GM23248 (cell line): Measurements from ENCODE around the gene DGKI. TPM values are rescaled to one million over a fixed set of nuclear protein-coding genes. Genes with fewer than 3 reads are reported as not detected.
A peak's percentile ranks its signal among the peaks of the same experiment; 100 is the strongest.

Source experiments
- DNase-seq: peaks from one replicate; pipeline ENCODE4 v3.0.0-alpha.2; 2015
- H2AFZ ChIP-seq: fragments of 200-600 bp; sonication (generic); 2 replicates; pipeline ENCODE4 v1.6.1; 2016; ENCODE audit warnings: antibody characterized with exemption
- H3F3A ChIP-seq: fragments of 200-600 bp; sonication (generic); 2 replicates; pipeline ENCODE4 v1.6.1; 2016; ENCODE audit warnings: mild to moderate bottlenecking, antibody characterized with exemption, mixed run types; ENCODE audit not compliant: insufficient read depth
- H3K27ac ChIP-seq: fragments of 200-600 bp; sonication (generic); 2 replicates; pipeline ENCODE4 v1.5.1; 2016; ENCODE audit warnings: mild to moderate bottlenecking
- H3K27me3 ChIP-seq: fragments of 200-600 bp; sonication (generic); replicated peaks from 2 replicates; pipeline ENCODE4 v1.6.1; 2016; ENCODE audit warnings: mild to moderate bottlenecking; ENCODE audit not compliant: insufficient read depth
- H3K36me3 ChIP-seq: fragments of 200-600 bp; sonication (generic); 2 replicates; pipeline ENCODE4 v1.6.1; 2016; ENCODE audit warnings: low read depth, mild to moderate bottlenecking
- H3K4me1 ChIP-seq: fragments of 200-600 bp; sonication (generic); 2 replicates; pipeline ENCODE4 v1.6.1; 2016; ENCODE audit warnings: mild to moderate bottlenecking; ENCODE audit not compliant: insufficient read depth
- H3K4me2 ChIP-seq: fragments of 200-600 bp; sonication (generic); one replicate; pipeline ENCODE4 v1.6.1; 2016; ENCODE audit warnings: mild to moderate bottlenecking; ENCODE audit not compliant: unreplicated experiment
- H3K4me3 ChIP-seq: fragments of 200-600 bp; sonication (generic); 2 replicates; pipeline ENCODE4 v1.5.1; 2016; ENCODE audit warnings: mild to moderate bottlenecking
- H3K79me2 ChIP-seq: fragments of 200-600 bp; sonication (generic); 2 replicates; pipeline ENCODE4 v1.6.1; 2016; ENCODE audit warnings: mild to moderate bottlenecking; ENCODE audit not compliant: insufficient read depth
- H3K9ac ChIP-seq: fragments of 200-600 bp; sonication (generic); 2 replicates; pipeline ENCODE4 v1.6.1; 2016; ENCODE audit warnings: mild to moderate bottlenecking
- H3K9me2 ChIP-seq: fragments of 200-600 bp; sonication (generic); 2 replicates; pipeline ENCODE4 v1.6.1; 2016; ENCODE audit warnings: mixed run types, mild to moderate bottlenecking, moderate library complexity; ENCODE audit not compliant: insufficient read depth
- H3K9me3 ChIP-seq: fragments of 200-600 bp; sonication (generic); one replicate; pipeline ENCODE4 v1.6.1; 2017; ENCODE audit warnings: low read depth
- H4K20me1 ChIP-seq: fragments of 200-600 bp; sonication (generic); 2 replicates; pipeline ENCODE4 v1.6.0; 2016; ENCODE audit not compliant: insufficient read depth
- EZH2 ChIP-seq: fragments of 200-600 bp; sonication (generic); IDR thresholded peaks from 2 replicates; pipeline ENCODE4 v1.6.1; 2018; ENCODE audit warnings: antibody characterized with exemption, mild to moderate bottlenecking; ENCODE audit not compliant: insufficient read depth, poor library complexity, severe bottlenecking
- EZH2phosphoT487 ChIP-seq: fragments of 200-600 bp; sonication (generic); IDR thresholded peaks from 2 replicates; pipeline ENCODE4 v1.6.1; 2018; ENCODE audit warnings: antibody characterized with exemption, moderate library complexity, mild to moderate bottlenecking, low read depth; ENCODE audit not compliant: insufficient read depth
- WGBS, 2 experiments: methylation state at CpG; one replicate each; pipeline ENCODE4 v1.1.6; 2015 to 2017; ENCODE audit warnings: low lambda C conversion rate in 2 of 2, low coverage in 1 of 2; ENCODE audit errors: missing lambda C conversion rate in 2 of 2; 5-methylcytosine and 5-hydroxymethylcytosine counted together
- in situ Hi-C: fragments of 300-500 bp; cut with MboI; formaldehyde crosslinking; loops from 2 replicates; pipeline ENCODE4 v1.15.0; 2020
- polyA plus RNA-seq: library from polyadenylated mRNA; unstranded; fragments of >200 nt; fragmentation: Nextera tagmentation; extraction: Ambion mirVana; gene quantifications from 2 replicates; pipeline ENCODE4 v1.2.1, GENCODE V29; 2016
- total RNA-seq: library from RNA; depleted of rRNA; stranded (reverse); fragments of >200 nt; shearing (Covaris generic); gene quantifications from 2 replicates; pipeline ENCODE4 v1.2.3, GENCODE V29; 2014

Gene DGKI
- total and polyA plus RNA-seq, 2 experiments from 2014 or later = 5.4 to 25.9 TPM

GRCh38 chr7:137476937-137477336, 369.8 kb downstream of the DGKI start:
- Histone ChIP-seq H3K27ac (0 out of 2 replicates have a peak overlapping the region, but pooled peaks have one; percentile 4), H2AFZ (0 out of 2 replicates have a peak overlapping the region, but pooled peaks have one; percentile 9), H3K9ac (no peak overlapping the region), H3K4me2 (peak overlapping the region; percentile 27), H3K4me1 (peaks cover 22% of the 10 kb centered on the region), H4K20me1 (no peaks in the 10 kb centered on the region), H3K79me2 (no peaks in the 10 kb centered on the region), H3K27me3 (no peaks in the 10 kb centered on the region), H3K4me3 (no peak overlapping the region), H3K9me2 (no peaks in the 10 kb centered on the region; the same call in 1 of the 2 replicates), H3F3A (peaks cover 33% of the 10 kb centered on the region), H3K9me3 (no peaks in the 10 kb centered on the region), H3K36me3 (0 out of 2 replicates have a peak, but pooled peaks cover 3% of the 10 kb centered on the region)
- in situ Hi-C loops = no loop called here
- peak; percentile 33 for DNase-seq
- TF ChIP-seq EZH2phosphoT487 (no peak), EZH2 (no peak)
- WGBS, 2 experiments = 14 to 28% methylated on average over 1 of the region's 1 CpG

- DNase-seq = peak; percentile 77
- WGBS, 2 experiments = 8 to 12% methylated on average over 7 of the region's 7 CpGs
- Histone ChIP-seq H2AFZ (no peak overlapping the region), H3K9me3 (no peaks in the 10 kb centered on the region), H3K79me2 (no peaks in the 10 kb centered on the region), H3K9ac (no peak overlapping the region), H3K9me2 (no peaks in the 10 kb centered on the region; the same call in 1 of the 2 replicates), H3K36me3 (0 out of 2 replicates have a peak, but pooled peaks cover 3% of the 10 kb centered on the region), H3K4me3 (no peak overlapping the region), H3K4me1 (peaks cover 22% of the 10 kb centered on the region), H3K27me3 (no peaks in the 10 kb centered on the region), H3F3A (peaks cover 33% of the 10 kb centered on the region), H4K20me1 (no peaks in the 10 kb centered on the region), H3K27ac (no peak overlapping the region), H3K4me2 (peak overlapping the region; percentile 27)
- TF ChIP-seq EZH2 (no peak), EZH2phosphoT487 (no peak)
- in situ Hi-C loops = no loop called here
Observed at GRCh38 chr7:137475966-137476365, 370.8 kb downstream of the DGKI start.

GRCh38 chr7:137474540-137475026, 372.2 kb downstream of the DGKI start:
- Histone ChIP-seq H2AFZ (no peak overlapping the region), H3K36me3 (0 out of 2 replicates have a peak, but pooled peaks cover 3% of the 10 kb centered on the region), H3K4me1 (peaks cover 22% of the 10 kb centered on the region), H3K4me3 (no peak overlapping the region), H3K9me3 (no peaks in the 10 kb centered on the region), H3K9ac (no peak overlapping the region), H3K4me2 (no peak overlapping the region), H4K20me1 (no peaks in the 10 kb centered on the region), H3K27ac (no peak overlapping the region), H3K79me2 (no peaks in the 10 kb centered on the region), H3K9me2 (no peaks in the 10 kb centered on the region; the same call in 1 of the 2 replicates), H3F3A (peaks cover 33% of the 10 kb centered on the region), H3K27me3 (no peaks in the 10 kb centered on the region)
- WGBS, 2 experiments = 96 to 98% methylated on average over 11 of the region's 11 CpGs
- in situ Hi-C loops = no loop called here
- DNase-seq = no peak
- TF ChIP-seq EZH2phosphoT487 = no peak
- no peak for TF ChIP-seq EZH2

GRCh38 chr7:137471128-137471527, 375.6 kb downstream of the DGKI start:
- Histone ChIP-seq H3F3A (peaks cover 21% of the 10 kb centered on the region), H3K27me3 (no peaks in the 10 kb centered on the region), H3K27ac (no peak overlapping the region), H3K79me2 (no peaks in the 10 kb centered on the region), H3K4me3 (no peak overlapping the region), H3K4me1 (peaks cover 9% of the 10 kb centered on the region), H3K4me2 (no peak overlapping the region), H3K9me2 (no peaks in the 10 kb centered on the region; the same call in 1 of the 2 replicates), H2AFZ (no peak overlapping the region), H4K20me1 (no peaks in the 10 kb centered on the region), H3K36me3 (0 out of 2 replicates have a peak, but pooled peaks cover 3% of the 10 kb centered on the region), H3K9me3 (no peaks in the 10 kb centered on the region), H3K9ac (no peak overlapping the region)
- WGBS, 2 experiments = 83 to 88% methylated on average over 3 of the region's 3 CpGs
- in situ Hi-C loops = no loop called here
- no peak for DNase-seq
- TF ChIP-seq EZH2phosphoT487 = no peak

- Histone ChIP-seq H3K4me2 (no peak overlapping the region), H4K20me1 (no peaks in the 10 kb centered on the region), H3K9me2 (no peaks in the 10 kb centered on the region; the same call in 1 of the 2 replicates), H3K9ac (no peak overlapping the region), H3K27ac (no peak overlapping the region), H2AFZ (no peak overlapping the region), H3K79me2 (no peaks in the 10 kb centered on the region), H3K9me3 (no peaks in the 10 kb centered on the region), H3K36me3 (peaks cover 7% of the 10 kb centered on the region), H3K4me3 (no peak overlapping the region), H3F3A (peaks cover 9% of the 10 kb centered on the region), H3K4me1 (no peaks in the 10 kb centered on the region), H3K27me3 (no peaks in the 10 kb centered on the region)
- in situ Hi-C loops = no loop called here
- no peak for DNase-seq
- no peak for TF ChIP-seq EZH2phosphoT487
- TF ChIP-seq EZH2 = no peak
- 85 to 86% methylated on average over 6 of the region's 6 CpGs for WGBS, 2 experiments
Observed at GRCh38 chr7:137469858-137470257, 376.9 kb downstream of the DGKI start.
